ENCODE data around the gene RNF208. TPM values are rescaled to one million over a fixed set of nuclear protein-coding genes. Genes with fewer than 3 reads are reported as not detected.
A peak's percentile ranks its signal among the peaks of the same experiment; 100 is the strongest.

Gene RNF208
- total and polyA plus RNA-seq, 8 donors, result 4.0 to 7.8 (median 5.9) TPM

- DNase-seq, result no peak
- H3K27me3 ChIP-seq, result no peaks in the 10 kb centered on the region
- H3K4me1 ChIP-seq, result peaks cover 13 to 28% of the 10 kb centered on the region in 2 donors
- intact Hi-C loops (cut with DNase I), result no loop called here
- no peak for TF ChIP-seq CTCF (IDR thresholded peaks at IDR 0.05)
- H3K9me3 ChIP-seq, result no peaks in the 10 kb centered on the region
- peak; percentile 1 for ATAC-seq
- H3K27ac ChIP-seq, result peak overlapping the region in 1 of 2 donors; percentile 83
- H3K4me3 ChIP-seq, result peak overlapping the region; percentile 98 to 99
- H3K36me3 ChIP-seq, result peaks cover 0 to 22% of the 10 kb centered on the region in 2 donors
Measured at GRCh38 chr9:137253717-137254623, 31.9 kb upstream of the RNF208 start.

- H3K27ac ChIP-seq, result no peak overlapping the region
Measured at GRCh38 chr9:137252555-137253506, 30.8 kb upstream of the RNF208 start.

GRCh38 chr9:137251490-137252268 is 29.6 kb upstream of the RNF208 start:
- Histone ChIP-seq H3K9me3 (no peaks in the 10 kb centered on the region), H3K36me3 (peaks cover 0 to 4% of the 10 kb centered on the region in 2 donors), H3K4me1 (peaks cover 20 to 21% of the 10 kb centered on the region in 2 donors), H3K27ac (no peak overlapping the region), H3K27me3 (no peaks in the 10 kb centered on the region), H3K4me3 (no peak overlapping the region)
- no peak for TF ChIP-seq CTCF (IDR thresholded peaks at IDR 0.05)
- no peak for DNase-seq
- intact Hi-C loops (cut with DNase I), result no loop called here
- ATAC-seq, result no peak

More at GRCh38 chr9:137252555-137253506, 30.8 kb upstream of the RNF208 start:
- TF ChIP-seq CTCF (IDR thresholded peaks at IDR 0.05), result no peak
- Histone ChIP-seq H3K27me3 (no peaks in the 10 kb centered on the region), H3K9me3 (no peaks in the 10 kb centered on the region), H3K4me3 (no peak overlapping the region), H3K36me3 (peaks cover 0 to 12% of the 10 kb centered on the region in 2 donors), H3K4me1 (peaks cover 13 to 28% of the 10 kb centered on the region in 2 donors)
- intact Hi-C loops (cut with DNase I), result no loop called here
- ATAC-seq (no peak), DNase-seq (peak in 1 of 4 donors; percentile 32)

- Histone ChIP-seq H3K4me3 (no peak within 1 kb of the TSS), H3K36me3 (no peaks in the 10 kb centered on the region), H3K27me3 (no peaks in the 10 kb centered on the region), H3K9me3 (no peaks in the 10 kb centered on the region), H3K27ac (no peak within 1 kb of the TSS), H3K4me1 (peaks cover 15% of the 10 kb centered on the region in 2 donors)
- ATAC-seq (no peak), DNase-seq (no peak)
- no peak for TF ChIP-seq CTCF (IDR thresholded peaks at IDR 0.05)
- intact Hi-C loops (cut with DNase I), result no loop called here
Measured at GRCh38 chr9:137251194-137251461, 29.1 kb upstream of the RNF208 start, which contains the start of gene STPG3. STPG3 (plus strand) TSS chr9:137251286; CDS start chr9:137251287, 1 bp downstream.
